Measurements from ENCODE around the gene OR56A1.

The OR56A1 gene

DNA sequence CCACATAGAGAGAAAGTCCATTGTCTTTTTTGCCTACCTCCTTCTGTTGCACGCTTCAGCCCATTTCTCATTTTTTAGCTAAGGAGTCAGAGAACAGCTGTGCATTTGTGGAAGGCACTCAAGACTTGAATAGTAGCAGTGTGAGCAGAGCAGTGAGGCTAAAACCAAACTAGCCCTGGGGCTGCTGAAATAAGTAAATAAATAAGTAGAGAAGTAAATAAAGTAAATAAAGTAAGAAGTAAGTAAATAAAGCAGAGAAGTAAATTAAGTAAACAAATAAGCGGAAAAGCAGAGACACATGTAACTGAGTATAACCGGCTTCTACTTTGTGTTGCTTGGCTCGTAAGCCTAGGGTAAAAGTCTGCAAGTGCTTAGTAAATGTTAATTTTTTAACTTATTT, 41.4 kb downstream of the OR56A1 start:
- no peak for DNase-seq (ENCODE audit: low spot score)

DNA sequence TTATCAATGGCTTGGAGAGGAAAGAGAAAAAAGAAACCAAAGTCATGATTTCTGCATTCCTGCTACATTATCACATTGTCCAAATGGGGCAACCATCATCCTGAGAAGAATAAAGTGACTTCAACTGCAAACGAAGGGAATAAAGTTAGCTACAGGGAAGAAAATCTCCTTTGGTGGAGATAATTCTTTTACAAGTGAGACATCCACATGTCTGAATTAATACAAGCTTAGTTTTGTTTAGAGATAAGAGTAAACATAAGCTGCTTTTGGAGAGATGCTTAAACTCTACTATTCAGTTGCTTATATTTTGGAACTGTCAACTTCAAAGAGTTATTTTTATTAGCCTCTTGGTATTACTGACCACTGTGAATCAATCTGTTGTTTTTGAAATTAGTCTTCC, 43.7 kb downstream of the OR56A1 start, which contains the start of gene OR52L1:
TSS of gene OR52L1 (minus strand) at position 101 of the 400 bp plus-strand sequence. CDS start at position 46, 55 bp downstream.
- no peak for DNase-seq (ENCODE audit: low spot score)

DNA sequence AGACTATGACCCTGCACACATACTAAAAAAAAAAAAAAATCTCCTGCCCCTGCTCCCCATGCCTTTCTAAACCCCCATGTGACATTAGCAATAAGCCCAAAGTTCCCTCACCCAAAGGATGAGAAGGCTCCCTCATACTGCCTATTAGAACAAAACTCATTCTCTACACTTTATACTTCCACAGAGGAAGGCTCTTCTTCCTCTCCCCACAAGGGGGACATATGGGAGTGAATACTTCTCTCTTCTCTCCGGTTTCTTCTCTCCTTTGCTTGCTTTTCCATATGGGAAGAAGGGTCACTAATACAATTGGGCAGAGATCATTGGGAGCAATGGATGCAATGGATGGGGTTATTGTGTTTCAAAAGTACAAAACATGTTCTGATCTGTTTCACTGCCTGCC, 47.1 kb downstream of the OR56A1 start:
- no peak for DNase-seq (ENCODE audit: low spot score)

DNA sequence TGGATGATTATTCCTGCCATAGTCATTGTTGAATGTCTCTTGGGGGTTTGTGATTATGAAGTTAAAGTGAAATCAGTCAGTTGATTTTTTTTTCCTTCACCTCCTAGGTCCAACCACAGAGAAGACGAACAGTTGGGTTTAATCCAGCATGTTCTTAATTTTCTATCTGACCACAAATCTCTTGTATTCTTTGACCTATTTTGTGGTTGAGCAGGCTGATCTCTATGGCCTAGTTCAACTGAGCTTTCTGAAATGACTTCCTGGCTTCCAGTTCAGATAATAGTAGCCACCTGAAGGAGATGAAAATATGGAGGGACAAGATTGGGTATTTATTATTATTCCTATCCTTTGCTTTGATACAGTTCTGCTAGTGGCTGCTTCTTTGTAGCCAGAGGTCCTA, 57.0 kb downstream of the OR56A1 start:
- DNase-seq (ENCODE audit: low spot score): no peak

All from putamen (tissue), 1 donor.